Iris pigment epithelial cell (primary cell): ENCODE results near the gene PCDHA1.

Experiments used
- DNase-seq: peaks from one replicate; pipeline ENCODE4 v3.0.0-alpha.2; 2011; ENCODE audit warnings: low read depth

Gene PCDHA1

GRCh38 chr5:140923601-140924000 is 137.7 kb downstream of the PCDHA1 start:
- DNase-seq = no peak

GRCh38 chr5:140925806-140926442 is 140.0 kb downstream of the PCDHA1 start, which contains the start of gene PCDHAC1:
PCDHAC1 (plus strand) TSS chr5:140926299; CDS start chr5:140926893, 594 bp downstream.
- no peak for DNase-seq

- peak; percentile 61 for DNase-seq
These were observed 140.7 kb downstream of the PCDHA1 start for GRCh38 chr5:140926443-140927227.

- no peak for DNase-seq
These were observed 141.3 kb downstream of the PCDHA1 start for GRCh38 chr5:140927228-140927573.

- DNase-seq = no peak
These were observed 149.1 kb downstream of the PCDHA1 start for GRCh38 chr5:140934964-140935606.

GRCh38 chr5:140946578-140946977 is 160.6 kb downstream of the PCDHA1 start:
- no peak for DNase-seq

- no peak for DNase-seq
These were observed 165.7 kb downstream of the PCDHA1 start for GRCh38 chr5:140951636-140952035.

- no peak for DNase-seq
These were observed 167.3 kb downstream of the PCDHA1 start for GRCh38 chr5:140953234-140953633.

GRCh38 chr5:140962190-140962589 is 176.2 kb downstream of the PCDHA1 start:
- no peak for DNase-seq

GRCh38 chr5:140964356-140964755 is 178.4 kb downstream of the PCDHA1 start:
- no peak for DNase-seq

- no peak for DNase-seq
These were observed 180.0 kb downstream of the PCDHA1 start for GRCh38 chr5:140965905-140966292.

GRCh38 chr5:140966293-140967225 is 180.6 kb downstream of the PCDHA1 start, which contains the start of gene PCDHAC2:
PCDHAC2 (plus strand) TSS chr5:140966476; CDS start chr5:140966767, 291 bp downstream.
- DNase-seq = peak; percentile 14

GRCh38 chr5:140967226-140967893 is 181.4 kb downstream of the PCDHA1 start:
- DNase-seq = no peak

- no peak for DNase-seq
These were observed 183.9 kb downstream of the PCDHA1 start for GRCh38 chr5:140969880-140970279.

- DNase-seq = no peak
These were observed 187.6 kb downstream of the PCDHA1 start for GRCh38 chr5:140973550-140973949.

- DNase-seq = no peak
These were observed 191.1 kb downstream of the PCDHA1 start for GRCh38 chr5:140977003-140977402.

- DNase-seq = no peak
These were observed 192.3 kb downstream of the PCDHA1 start for GRCh38 chr5:140978260-140978659.

GRCh38 chr5:140978983-140979382 is 193.0 kb downstream of the PCDHA1 start:
- no peak for DNase-seq

GRCh38 chr5:140982083-140982716 is 196.3 kb downstream of the PCDHA1 start:
- DNase-seq = no peak

- no peak for DNase-seq
These were observed 200.2 kb downstream of the PCDHA1 start for GRCh38 chr5:140986117-140986521.

- DNase-seq = no peak
These were observed 202.2 kb downstream of the PCDHA1 start for GRCh38 chr5:140988100-140988499.
